ENCODE measurements around the gene FBN1. TPM values are rescaled to one million over a fixed set of nuclear protein-coding genes. Genes with fewer than 3 reads are reported as not detected.

FBN1 gene
- polyA plus RNA-seq, 1 experiment, result 565 TPM

DNA sequence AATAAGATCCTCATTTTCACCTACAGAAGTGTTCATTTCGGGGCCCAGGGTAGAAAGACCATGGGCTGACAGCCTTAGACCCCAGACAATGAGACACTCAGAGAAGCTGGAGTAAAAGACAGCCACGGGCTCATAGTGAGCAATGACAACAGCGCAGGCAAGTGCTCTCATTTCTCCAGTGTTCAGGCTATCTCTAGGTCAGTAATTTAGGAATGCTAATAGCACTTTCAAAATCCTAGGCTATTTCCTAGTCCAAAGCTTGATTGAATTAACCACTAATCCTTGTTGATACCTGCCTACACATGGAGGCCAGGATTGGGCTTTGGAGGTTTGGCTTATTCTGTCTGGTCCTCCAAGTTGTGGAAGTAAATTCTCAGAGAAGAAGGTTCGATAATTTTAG is 44.4 kb downstream of the FBN1 start:
- ChIA-PET POLR2A (no interaction called here), CTCF (no interaction called here)

DNA sequence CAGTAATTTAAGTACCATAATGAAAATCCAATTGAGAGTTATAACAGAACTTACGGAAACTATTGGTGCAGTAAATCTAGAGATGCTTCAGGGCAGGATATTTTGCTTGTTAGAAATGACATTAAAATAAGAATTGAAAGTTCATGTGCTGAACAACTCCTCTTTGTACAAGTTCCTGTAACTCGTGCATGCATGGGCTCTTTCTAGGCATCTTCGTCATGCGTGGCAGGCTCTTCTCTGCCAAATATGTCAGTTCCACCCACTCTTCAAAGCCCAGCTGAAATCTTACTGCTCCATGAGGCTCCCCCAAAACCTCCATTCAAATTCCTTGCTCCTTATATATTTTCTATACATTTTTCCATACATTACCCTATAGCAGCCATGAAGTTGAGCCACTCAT is 48.7 kb downstream of the FBN1 start:
- CTCF ChIA-PET, result no interaction called here
- POLR2A ChIA-PET, result no interaction called here
- Histone ChIP-seq H3K4me3 (ENCODE audit: low read depth, low read length) (no peak overlapping the region), H3K27me3 (ENCODE audit: control insufficient read depth, insufficient read depth, low read length) (no peaks in the 10 kb centered on the region), H3K36me3 (ENCODE audit: control insufficient read depth, insufficient read depth, low read length) (peaks cover 11% of the 10 kb centered on the region)
- no peak for DNase-seq (ENCODE audit: low read depth)
- TF ChIP-seq, protein P1, sequence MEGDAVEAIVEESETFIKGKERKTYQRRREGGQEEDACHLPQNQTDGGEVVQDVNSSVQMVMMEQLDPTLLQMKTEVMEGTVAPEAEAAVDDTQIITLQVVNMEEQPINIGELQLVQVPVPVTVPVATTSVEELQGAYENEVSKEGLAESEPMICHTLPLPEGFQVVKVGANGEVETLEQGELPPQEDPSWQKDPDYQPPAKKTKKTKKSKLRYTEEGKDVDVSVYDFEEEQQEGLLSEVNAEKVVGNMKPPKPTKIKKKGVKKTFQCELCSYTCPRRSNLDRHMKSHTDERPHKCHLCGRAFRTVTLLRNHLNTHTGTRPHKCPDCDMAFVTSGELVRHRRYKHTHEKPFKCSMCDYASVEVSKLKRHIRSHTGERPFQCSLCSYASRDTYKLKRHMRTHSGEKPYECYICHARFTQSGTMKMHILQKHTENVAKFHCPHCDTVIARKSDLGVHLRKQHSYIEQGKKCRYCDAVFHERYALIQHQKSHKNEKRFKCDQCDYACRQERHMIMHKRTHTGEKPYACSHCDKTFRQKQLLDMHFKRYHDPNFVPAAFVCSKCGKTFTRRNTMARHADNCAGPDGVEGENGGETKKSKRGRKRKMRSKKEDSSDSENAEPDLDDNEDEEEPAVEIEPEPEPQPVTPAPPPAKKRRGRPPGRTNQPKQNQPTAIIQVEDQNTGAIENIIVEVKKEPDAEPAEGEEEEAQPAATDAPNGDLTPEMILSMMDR (IDR thresholded peaks at IDR 0.05; ENCODE audit: insufficient read depth, low read depth, low read length), result no peak

More for the DNA sequence above, 44.4 kb downstream of the FBN1 start:
- TF ChIP-seq, protein P1 (IDR thresholded peaks at IDR 0.05; ENCODE audit: insufficient read depth, low read depth, low read length), result no peak
- no peak overlapping the region for H3K4me3 ChIP-seq (ENCODE audit: low read depth, low read length)
- H3K36me3 ChIP-seq (ENCODE audit: control insufficient read depth, insufficient read depth, low read length), result peaks cover 10% of the 10 kb centered on the region
- no peak for DNase-seq (ENCODE audit: low read depth)
- no peaks in the 10 kb centered on the region for H3K27me3 ChIP-seq (ENCODE audit: control insufficient read depth, insufficient read depth, low read length)

DNA sequence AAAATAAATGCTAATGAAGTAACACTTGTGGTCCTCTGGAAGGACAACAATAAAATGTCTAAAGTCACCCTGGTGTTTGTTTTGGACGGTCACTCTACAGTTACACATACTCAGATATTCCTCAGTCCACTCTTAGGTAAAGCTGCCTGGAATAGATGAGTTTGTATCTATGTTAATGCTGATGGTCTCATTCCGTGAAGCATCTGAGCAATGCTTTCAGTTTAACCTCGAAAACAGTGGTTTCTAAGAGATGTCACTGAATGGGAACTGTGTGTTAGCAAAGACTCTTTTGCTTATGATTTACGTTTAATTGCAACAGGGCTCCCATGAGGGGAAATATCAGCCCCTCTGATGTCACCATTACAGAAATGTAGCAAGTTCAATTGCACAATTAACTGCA is 49.1 kb downstream of the FBN1 start:
- Histone ChIP-seq H3K27me3 (ENCODE audit: control insufficient read depth, insufficient read depth, low read length) (no peaks in the 10 kb centered on the region), H3K36me3 (ENCODE audit: control insufficient read depth, insufficient read depth, low read length) (peaks cover 11% of the 10 kb centered on the region), H3K4me3 (ENCODE audit: low read depth, low read length) (no peak overlapping the region)
- no peak for DNase-seq (ENCODE audit: low read depth)
- ChIA-PET CTCF (no interaction called here), POLR2A (no interaction called here)
- TF ChIP-seq, protein P1 (IDR thresholded peaks at IDR 0.05; ENCODE audit: insufficient read depth, low read depth, low read length), result no peak

DNA sequence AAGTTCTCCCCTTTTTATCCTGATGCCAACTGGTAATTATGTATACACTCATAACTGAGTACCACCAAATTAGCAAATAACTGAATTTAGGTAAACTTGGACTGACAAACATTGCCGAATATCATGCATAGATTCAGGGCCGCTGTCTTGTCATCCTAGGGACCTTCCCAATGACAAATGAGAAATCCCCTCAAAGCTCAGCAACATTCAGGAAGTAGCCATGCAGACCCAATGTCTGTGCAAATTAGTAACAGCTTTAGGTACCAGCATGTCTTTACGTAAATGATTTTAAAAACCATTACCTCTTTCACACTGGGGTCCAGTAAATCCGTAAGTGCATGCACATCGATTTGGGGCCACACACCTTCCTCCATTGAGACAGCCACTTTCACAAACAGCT is 49.5 kb downstream of the FBN1 start:
- H3K36me3 ChIP-seq (ENCODE audit: control insufficient read depth, insufficient read depth, low read length), result peaks cover 11% of the 10 kb centered on the region
- no peak for DNase-seq (ENCODE audit: low read depth)
- no peaks in the 10 kb centered on the region for H3K27me3 ChIP-seq (ENCODE audit: control insufficient read depth, insufficient read depth, low read length)
- ChIA-PET POLR2A (no interaction called here), CTCF (no interaction called here)
- no peak overlapping the region for H3K4me3 ChIP-seq (ENCODE audit: low read depth, low read length)
- TF ChIP-seq, protein P1 (IDR thresholded peaks at IDR 0.05; ENCODE audit: insufficient read depth, low read depth, low read length), result no peak

DNA sequence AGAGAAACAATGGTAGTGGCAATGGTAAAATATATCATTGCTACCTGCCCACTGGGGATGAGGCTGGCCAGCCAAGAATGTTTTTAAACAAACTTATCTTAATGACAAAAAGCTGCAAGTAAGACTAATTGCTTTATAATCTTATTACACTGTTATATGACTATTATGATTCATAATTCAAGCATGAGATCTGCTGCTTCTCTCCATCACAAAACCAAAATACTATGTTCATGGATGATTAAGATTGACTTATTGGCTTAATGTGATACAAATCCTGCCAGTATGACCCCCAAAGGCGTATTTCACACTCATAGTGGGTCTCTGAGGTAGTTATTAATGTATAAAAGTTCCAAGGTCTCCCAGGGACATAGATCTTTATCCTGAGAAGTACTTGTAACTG is 52.6 kb downstream of the FBN1 start:
- POLR2A ChIA-PET, result no interaction called here
- peaks cover 9% of the 10 kb centered on the region for H3K36me3 ChIP-seq (ENCODE audit: control insufficient read depth, insufficient read depth, low read length)

More for the DNA sequence above, 52.6 kb downstream of the FBN1 start:
- TF ChIP-seq, protein P1 (IDR thresholded peaks at IDR 0.05; ENCODE audit: insufficient read depth, low read depth, low read length), result no peak
- CTCF ChIA-PET, result interaction anchor here (1.2 to 1.4 kb wide), 2 partner anchors 10 to 13 kb away, joined by 3 read pairs; no protein-coding TSS in a partner anchor
- no peak overlapping the region for H3K4me3 ChIP-seq (ENCODE audit: low read depth, low read length)
- no peaks in the 10 kb centered on the region for H3K27me3 ChIP-seq (ENCODE audit: control insufficient read depth, insufficient read depth, low read length)
- DNase-seq (ENCODE audit: low read depth), result no peak
